ENCODE results near the gene RNU2-1.
A peak's percentile ranks its signal among the peaks of the same experiment; 100 is the strongest.
"Not testable (repeated sequence)": the region's sequence is repeated elsewhere in the genome, so short reads cannot be mapped to it uniquely, and the experiment has no call there.

The RNU2-1 gene

DNA sequence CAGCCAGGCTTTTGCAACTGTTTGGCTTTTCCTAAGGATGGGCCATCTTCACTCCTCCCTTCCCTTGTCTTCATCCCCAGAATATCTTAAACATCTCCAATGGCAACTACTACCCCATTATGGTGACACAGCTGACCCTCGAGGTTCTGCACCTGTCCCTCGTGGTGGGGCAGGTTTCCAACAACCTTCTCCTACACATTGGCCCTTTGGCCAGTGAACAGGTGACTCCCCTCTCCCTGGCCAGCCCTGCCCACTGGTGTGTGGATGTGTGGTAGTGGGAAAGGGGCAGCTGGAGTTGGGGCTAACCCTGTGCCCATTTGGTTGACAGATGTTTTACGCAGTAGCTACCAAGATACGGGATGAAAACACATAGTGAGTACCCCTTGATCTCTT lies 17.4 kb downstream of the RNU2-1 start:
- no peak for DNase-seq

DNA sequence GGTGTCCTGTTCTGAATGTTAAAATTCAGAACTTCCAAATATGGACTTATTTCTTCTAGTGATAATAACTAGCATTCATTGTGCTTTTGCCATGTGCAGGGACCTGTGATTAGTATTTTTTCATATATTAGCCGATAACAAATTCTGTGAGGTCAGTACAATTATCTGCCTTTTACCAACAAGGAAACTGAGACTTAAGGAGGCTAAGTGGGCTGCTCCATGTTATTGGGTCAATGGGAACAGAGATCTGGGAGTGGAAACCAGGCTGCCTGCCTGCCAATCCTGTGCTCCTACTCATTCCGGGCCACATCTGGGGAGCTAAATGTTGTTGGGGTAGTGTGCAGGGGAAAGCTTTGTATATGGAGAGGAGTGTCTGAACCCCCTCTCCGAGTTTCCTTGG lies 18.4 kb downstream of the RNU2-1 start:
- DNase-seq: no peak

DNA sequence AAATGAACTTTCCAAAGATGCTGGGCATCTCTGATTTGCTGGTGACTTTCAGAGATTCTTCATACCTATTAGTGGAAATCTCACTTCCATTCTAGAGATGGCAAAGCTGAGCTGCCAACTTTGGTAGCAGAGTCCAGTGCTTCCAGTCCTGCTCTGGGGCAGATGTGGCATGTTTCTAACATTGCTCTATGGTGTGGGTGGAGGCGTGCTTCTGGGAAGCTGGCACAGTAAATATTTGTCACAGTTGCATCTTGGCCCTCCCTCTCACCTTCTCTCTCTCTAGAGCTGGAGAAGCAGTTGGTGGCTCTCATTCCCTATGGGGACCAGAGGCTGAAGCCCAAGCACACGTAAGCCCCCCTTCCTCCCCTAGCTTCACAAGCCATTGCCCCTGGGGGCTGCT lies 20.2 kb downstream of the RNU2-1 start:
- no peak for DNase-seq

DNA sequence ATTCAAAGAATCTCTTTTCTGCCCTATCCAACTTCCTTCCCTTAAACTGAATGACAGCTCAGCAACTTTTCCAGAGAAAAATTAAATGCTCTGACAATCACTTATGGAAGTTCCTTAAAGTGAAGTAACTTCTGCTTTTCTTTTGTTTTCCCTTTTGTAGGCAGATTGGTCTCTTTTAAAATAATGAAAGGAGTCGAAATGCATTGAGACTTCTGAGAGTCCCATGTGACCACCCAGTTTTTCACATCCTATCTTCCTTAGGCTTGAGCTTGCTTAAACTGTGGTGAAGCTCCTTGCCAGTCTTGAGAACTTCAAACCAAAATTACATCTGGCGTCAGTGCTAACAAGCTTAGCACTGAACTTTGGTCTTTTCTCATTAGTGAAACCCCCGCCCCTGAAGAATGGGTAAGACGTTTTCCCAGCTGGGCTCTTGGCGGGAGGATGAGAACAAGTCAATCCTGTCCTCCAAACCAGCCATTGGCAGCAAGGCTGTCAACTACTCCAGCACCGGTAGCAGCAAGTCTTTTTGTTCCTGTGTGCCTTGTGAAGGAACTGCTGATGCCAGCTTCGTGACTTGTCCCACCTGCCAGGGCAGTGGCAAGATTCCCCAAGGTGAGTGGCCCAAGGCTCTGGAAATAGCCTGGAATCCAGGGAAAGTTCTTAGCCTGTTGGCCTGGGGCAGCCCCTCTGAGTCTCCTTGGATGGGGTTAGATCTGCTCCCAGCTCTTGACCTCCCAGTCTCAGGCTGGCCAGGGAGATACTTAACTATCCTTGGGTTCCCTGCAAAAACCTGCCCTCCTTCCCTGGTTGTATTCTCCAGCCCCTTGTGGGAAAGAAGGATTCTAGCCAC lies 20.9 kb downstream of the RNU2-1 start:
- DNase-seq: peak in 1 of 14 donors; percentile 4

GRCh38 chr17:43211480-43212402 lies 22.0 kb downstream of the RNU2-1 start, which contains the start of gene TMEM106A:
TSS of gene TMEM106A (plus strand) at chr17:43211875. CDS start at chr17:43213042, 1,167 bp downstream.
- peak in 11 of 14 donors; percentile 4 to 66 (median 24) for DNase-seq

DNA sequence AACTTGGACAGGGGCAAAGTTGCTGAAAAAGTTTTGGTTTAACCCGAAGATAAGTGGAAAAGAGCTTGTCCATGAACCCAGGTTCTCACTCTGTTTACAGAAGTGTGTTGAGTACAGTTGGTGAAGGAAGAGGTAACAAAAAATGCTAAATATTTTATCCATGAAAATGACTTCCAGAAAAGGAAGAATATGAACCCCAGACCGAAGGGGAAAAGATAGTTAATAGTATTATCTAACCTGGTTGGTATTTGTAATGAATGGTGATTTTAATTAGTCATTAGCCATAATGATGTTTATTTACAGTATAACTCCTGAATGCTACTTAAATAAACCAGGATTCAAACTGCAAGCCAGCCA lies 22.7 kb downstream of the RNU2-1 start:
- no peak for DNase-seq

- DNase-seq: no peak
Observed at GRCh38 chr17:43210576-43210975, 23.2 kb downstream of the RNU2-1 start.

GRCh38 chr17:43203013-43203412 lies 30.8 kb downstream of the RNU2-1 start:
- not testable (repeated sequence) for DNase-seq

- DNase-seq: no peak
Observed at GRCh38 chr17:43200127-43200526, 33.6 kb downstream of the RNU2-1 start.

- DNase-seq: no peak
Observed at GRCh38 chr17:43199633-43200032, 34.1 kb downstream of the RNU2-1 start.

GRCh38 chr17:43193251-43193650 lies 40.5 kb downstream of the RNU2-1 start:
- no peak for DNase-seq

GRCh38 chr17:43186656-43187055 lies 47.1 kb downstream of the RNU2-1 start:
- DNase-seq: not testable (repeated sequence)

DNA sequence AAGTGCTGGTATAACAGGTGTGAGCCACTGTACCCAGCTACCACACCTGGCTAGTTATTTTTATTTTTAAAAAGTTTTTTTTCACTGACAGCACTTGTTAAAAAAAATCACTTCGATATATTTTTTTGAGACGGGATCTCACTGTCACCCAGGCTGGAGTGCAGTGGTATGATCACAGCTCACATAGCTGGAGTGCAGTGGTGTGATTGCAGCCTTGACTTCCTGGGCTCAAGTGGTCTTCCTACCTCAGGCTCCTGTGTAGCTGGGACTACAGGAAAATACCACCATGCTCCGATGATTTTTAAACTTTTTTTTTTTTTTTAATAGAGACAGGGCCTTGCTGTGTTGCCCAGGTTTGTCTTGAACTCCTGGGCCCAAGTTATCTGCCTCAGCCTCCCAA lies 49.9 kb downstream of the RNU2-1 start:
- DNase-seq: no peak

Measured in C1 segment of cervical spinal cord (tissue), 14 donors.